Thoracic aorta (tissue), 2 donors: Measurements from ENCODE around the gene ANO4. TPM values are rescaled to one million over a fixed set of nuclear protein-coding genes. Genes with fewer than 3 reads are reported as not detected.

ENCODE experiments used
- ATAC-seq: fragments of 150-250 bp; one replicate; pipeline ENCODE4 v1.8.0; 2017; ENCODE audit warnings: low read depth; ENCODE audit not compliant: insufficient number of reproducible peaks, low FRiP score
- DNase-seq: peaks from one replicate; pipeline ENCODE4 v3.0.0-alpha.2; 2020; ENCODE audit warnings: low spot score
- H3K27ac ChIP-seq, 2 donors: fragments of 200-600 bp; sonication (generic); 1 replicate in 1 of 2; 2 replicates in 1 of 2; pipeline ENCODE4 v1.5.1; 2016; ENCODE audit warnings: mild to moderate bottlenecking in 2 of 2, moderate library complexity in 2 of 2
- H3K27me3 ChIP-seq: fragments of 200-600 bp; sonication (generic); replicated peaks from 2 replicates; pipeline ENCODE4 v1.6.0; 2016; ENCODE audit warnings: mild to moderate bottlenecking; ENCODE audit not compliant: insufficient read depth
- H3K36me3 ChIP-seq: fragments of 200-600 bp; sonication (generic); one replicate; pipeline ENCODE4 v1.5.1; 2016
- H3K4me1 ChIP-seq, 2 donors: fragments of 200-600 bp; sonication (generic); 1 replicate in 1 of 2; 2 replicates in 1 of 2; pipeline versions ENCODE4 v1.5.1 to v1.6.0; 2016; ENCODE audit warnings: low read depth in 2 of 2, mild to moderate bottlenecking in 1 of 2; ENCODE audit not compliant: control insufficient read depth in 1 of 2
- H3K4me3 ChIP-seq: fragments of 200-600 bp; sonication (generic); 2 replicates; pipeline ENCODE4 v1.5.1; 2016; ENCODE audit warnings: mild to moderate bottlenecking
- H3K9me3 ChIP-seq: fragments of 200-600 bp; sonication (generic); 2 replicates; pipeline ENCODE4 v1.5.1; 2016
- CTCF ChIP-seq: fragments of 200-600 bp; sonication (generic); IDR thresholded peaks from one replicate; pipeline ENCODE4 v1.5.1; 2019; ENCODE audit warnings: antibody characterized with exemption
- total RNA-seq, 2 donors: library from RNA; depleted of rRNA; stranded (reverse); fragments of >200 nt; gene quantifications; one replicate each; pipeline versions ENCODE4 v1.1.0 to v1.2.3, GENCODE V29; 2016

Gene ANO4
- total RNA-seq, 2 donors from 2014 or later, result not detected

- Histone ChIP-seq H3K27me3 (no peaks in the 10 kb centered on the region), H3K4me1 (no peaks in the 10 kb centered on the region), H3K27ac (no peak overlapping the region), H3K9me3 (no peaks in the 10 kb centered on the region), H3K4me3 (no peak overlapping the region), H3K36me3 (no peaks in the 10 kb centered on the region)
- no peak for DNase-seq
- TF ChIP-seq CTCF, result no peak
- ATAC-seq, result no peak
Observed at GRCh38 chr12:101110866-101111265, 316.3 kb downstream of the ANO4 start.

DNA sequence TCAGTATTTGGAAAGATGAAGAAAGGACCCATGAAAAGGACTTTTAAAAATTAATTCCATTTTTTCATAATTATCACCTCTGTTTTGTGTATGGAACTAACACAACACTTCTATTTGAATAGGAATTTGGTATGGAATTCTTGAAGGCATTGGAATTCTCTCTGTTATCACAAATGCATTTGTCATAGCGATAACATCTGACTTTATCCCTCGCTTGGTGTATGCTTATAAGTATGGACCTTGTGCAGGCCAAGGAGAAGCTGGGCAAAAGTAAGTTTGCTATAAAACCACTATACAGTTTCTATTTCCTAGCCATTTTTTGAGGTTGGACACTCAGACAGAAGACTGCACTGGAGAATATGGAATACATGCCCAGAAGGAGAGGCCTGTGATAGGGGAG is 316.9 kb downstream of the ANO4 start:
- Histone ChIP-seq H3K27ac (no peak overlapping the region), H3K4me3 (no peak overlapping the region), H3K4me1 (no peaks in the 10 kb centered on the region), H3K9me3 (no peaks in the 10 kb centered on the region), H3K27me3 (no peaks in the 10 kb centered on the region), H3K36me3 (no peaks in the 10 kb centered on the region)
- no peak for TF ChIP-seq CTCF
- ATAC-seq (no peak), DNase-seq (no peak)

DNA sequence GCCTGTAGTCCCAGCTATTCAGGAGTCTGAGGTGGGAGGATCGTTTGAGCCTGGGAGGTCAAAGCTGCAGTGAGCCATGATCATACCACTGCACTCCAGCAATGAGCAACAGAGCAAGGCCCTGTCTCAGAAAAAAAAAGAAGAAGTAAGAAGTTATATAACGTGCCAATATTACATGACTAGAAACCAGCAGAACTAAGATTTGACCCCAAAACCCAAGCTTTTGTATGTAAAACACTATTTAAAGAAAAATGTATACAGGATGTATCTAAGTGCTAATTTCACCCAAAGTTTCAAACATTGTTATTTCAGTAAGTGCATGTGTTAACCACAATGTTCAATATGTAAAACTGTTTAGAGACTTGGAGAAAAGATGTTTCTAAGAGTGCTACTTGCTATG is 320.8 kb downstream of the ANO4 start:
- no peak overlapping the region for H3K27ac ChIP-seq
- ATAC-seq (no peak), DNase-seq (no peak)
- no peaks in the 10 kb centered on the region for H3K4me1 ChIP-seq
- H3K9me3 ChIP-seq, result no peaks in the 10 kb centered on the region
- H3K36me3 ChIP-seq, result no peaks in the 10 kb centered on the region
- no peaks in the 10 kb centered on the region for H3K27me3 ChIP-seq
- H3K4me3 ChIP-seq, result no peak overlapping the region
- no peak for TF ChIP-seq CTCF

GRCh38 chr12:101116911-101117310 is 322.3 kb downstream of the ANO4 start:
- Histone ChIP-seq H3K27ac (no peak overlapping the region), H3K27me3 (no peaks in the 10 kb centered on the region), H3K36me3 (no peaks in the 10 kb centered on the region), H3K9me3 (no peaks in the 10 kb centered on the region), H3K4me1 (no peaks in the 10 kb centered on the region), H3K4me3 (no peak overlapping the region)
- DNase-seq (no peak), ATAC-seq (no peak)
- TF ChIP-seq CTCF, result no peak

GRCh38 chr12:101117842-101118241 is 323.3 kb downstream of the ANO4 start:
- Histone ChIP-seq H3K27me3 (no peaks in the 10 kb centered on the region), H3K9me3 (no peaks in the 10 kb centered on the region), H3K27ac (no peak overlapping the region), H3K4me3 (no peak overlapping the region), H3K4me1 (no peaks in the 10 kb centered on the region), H3K36me3 (no peaks in the 10 kb centered on the region)
- ATAC-seq, result no peak
- no peak for TF ChIP-seq CTCF
- DNase-seq, result no peak
